Gastroesophageal sphincter (tissue), 3 donors: Measurements from ENCODE around the gene RSKR.

Source experiments
- CTCF ChIP-seq, 4 experiments: fragments of 200-600 bp in 2 of 4; fragments of 450-650 bp in 2 of 4; sonication (generic) in 1 of 4; IDR thresholded peaks; one replicate each; pipeline ENCODE4 v1.5.1; 2017 to 2019; ENCODE audit warnings: antibody characterized with exemption in 4 of 4, mild to moderate bottlenecking in 2 of 4, moderate library complexity in 2 of 4
- POLR2A ChIP-seq, 2 donors: fragments of 450-650 bp; IDR thresholded peaks; one replicate each; pipeline ENCODE4 v1.6.1; 2017; ENCODE audit warnings: antibody characterized with exemption in 2 of 2, mild to moderate bottlenecking in 2 of 2, moderate library complexity in 1 of 2
- POLR2AphosphoS5 ChIP-seq: sonication (generic); formaldehyde crosslinking; IDR thresholded peaks from one replicate; pipeline ENCODE4 v1.6.1; 2017; ENCODE audit warnings: antibody characterized with exemption

- TF ChIP-seq CTCF (IDR thresholded peaks at IDR 0.05) (no peak), POLR2A (IDR thresholded peaks at IDR 0.05) (no peak), POLR2AphosphoS5 (no peak)
These were observed 10.2 kb upstream of the RSKR start for GRCh38 chr17:28624148-28624547.
